Nephron (organoid): ENCODE data around the gene TSR3.

Source experiments
- H3K27ac Mint-ChIP-seq, 3 experiments: 2 replicates each; pipeline ENCODE4 v1.8.0; 2020; ENCODE audit warnings: mixed read lengths in 3 of 3, mild to moderate bottlenecking in 2 of 3, moderate library complexity in 1 of 3
- H3K27me3 Mint-ChIP-seq: 2 replicates; pipeline ENCODE4 v1.8.0; 2021; ENCODE audit warnings: low read depth, mild to moderate bottlenecking, moderate library complexity, mixed read lengths
- H3K36me3 Mint-ChIP-seq: 2 replicates; pipeline ENCODE4 v1.8.0; 2020; ENCODE audit warnings: low read depth, mixed read lengths
- H3K4me1 Mint-ChIP-seq: 2 replicates; pipeline ENCODE4 v1.8.0; 2020; ENCODE audit warnings: mixed read lengths
- H3K4me3 Mint-ChIP-seq, 3 experiments: 2 replicates each; pipeline ENCODE4 v1.8.0; 2020; ENCODE audit warnings: mild to moderate bottlenecking in 3 of 3, mixed read lengths in 3 of 3, moderate library complexity in 2 of 3
- H3K9me3 Mint-ChIP-seq: 2 replicates; pipeline ENCODE4 v1.8.0; 2020; ENCODE audit warnings: mixed read lengths
- TF ChIP-seq, protein P1 (sequence below), 3 experiments: fragments of 200-600 bp; sonication (generic); IDR thresholded peaks; one replicate each; pipeline ENCODE4 v1.5.0; 2021; ENCODE audit warnings: antibody characterized with exemption in 3 of 3; ENCODE audit not compliant: unreplicated experiment in 3 of 3

TSR3 gene

DNA sequence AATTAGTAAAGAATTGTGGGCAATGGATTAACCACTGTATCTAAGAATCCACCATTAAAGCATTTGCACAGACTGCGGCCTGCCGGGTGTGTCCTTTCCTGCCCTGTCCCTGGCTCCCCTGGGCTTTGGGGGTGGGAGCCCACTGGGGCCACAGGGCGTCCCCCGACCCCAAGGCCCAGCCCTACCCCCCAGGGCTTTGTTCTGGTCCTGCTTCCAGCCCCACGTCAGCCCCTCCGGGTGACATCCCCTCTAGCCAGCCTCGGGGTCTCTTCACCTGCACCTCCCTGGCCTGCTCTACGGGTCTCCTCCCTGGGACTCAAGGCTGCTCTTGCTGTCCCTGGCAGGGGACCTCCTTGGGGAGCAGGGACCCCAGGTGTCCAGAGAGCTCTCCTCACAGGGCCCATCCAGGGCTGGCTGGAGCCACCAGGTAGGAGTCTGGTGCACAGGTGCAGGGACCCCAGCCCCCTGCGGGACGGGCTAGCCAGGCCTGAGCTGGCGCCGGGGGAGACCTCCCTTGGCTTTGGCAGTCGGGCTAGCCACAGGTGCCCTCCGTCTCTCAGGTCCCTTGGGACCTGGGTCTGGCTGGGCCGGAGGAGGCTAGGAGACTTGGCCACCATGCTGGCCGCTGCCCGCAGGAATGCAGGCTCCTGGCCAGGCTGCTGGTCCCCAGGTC, 24.6 kb downstream of the TSR3 start:
- H3K4me1 Mint-ChIP-seq, result no peaks in the 10 kb centered on the region
- peaks cover 20% of the 10 kb centered on the region for H3K36me3 Mint-ChIP-seq
- peak overlapping the region in 1 of 3 experiments; percentile 40 for H3K27ac Mint-ChIP-seq
- no peaks in the 10 kb centered on the region for H3K9me3 Mint-ChIP-seq
- peaks cover 27% of the 10 kb centered on the region for H3K27me3 Mint-ChIP-seq
- TF ChIP-seq, protein P1, sequence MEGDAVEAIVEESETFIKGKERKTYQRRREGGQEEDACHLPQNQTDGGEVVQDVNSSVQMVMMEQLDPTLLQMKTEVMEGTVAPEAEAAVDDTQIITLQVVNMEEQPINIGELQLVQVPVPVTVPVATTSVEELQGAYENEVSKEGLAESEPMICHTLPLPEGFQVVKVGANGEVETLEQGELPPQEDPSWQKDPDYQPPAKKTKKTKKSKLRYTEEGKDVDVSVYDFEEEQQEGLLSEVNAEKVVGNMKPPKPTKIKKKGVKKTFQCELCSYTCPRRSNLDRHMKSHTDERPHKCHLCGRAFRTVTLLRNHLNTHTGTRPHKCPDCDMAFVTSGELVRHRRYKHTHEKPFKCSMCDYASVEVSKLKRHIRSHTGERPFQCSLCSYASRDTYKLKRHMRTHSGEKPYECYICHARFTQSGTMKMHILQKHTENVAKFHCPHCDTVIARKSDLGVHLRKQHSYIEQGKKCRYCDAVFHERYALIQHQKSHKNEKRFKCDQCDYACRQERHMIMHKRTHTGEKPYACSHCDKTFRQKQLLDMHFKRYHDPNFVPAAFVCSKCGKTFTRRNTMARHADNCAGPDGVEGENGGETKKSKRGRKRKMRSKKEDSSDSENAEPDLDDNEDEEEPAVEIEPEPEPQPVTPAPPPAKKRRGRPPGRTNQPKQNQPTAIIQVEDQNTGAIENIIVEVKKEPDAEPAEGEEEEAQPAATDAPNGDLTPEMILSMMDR (IDR thresholded peaks at IDR 0.05; ENCODE audit: unreplicated experiment in 3 of 3), result no peak
- H3K4me3 Mint-ChIP-seq, result no peak overlapping the region

DNA sequence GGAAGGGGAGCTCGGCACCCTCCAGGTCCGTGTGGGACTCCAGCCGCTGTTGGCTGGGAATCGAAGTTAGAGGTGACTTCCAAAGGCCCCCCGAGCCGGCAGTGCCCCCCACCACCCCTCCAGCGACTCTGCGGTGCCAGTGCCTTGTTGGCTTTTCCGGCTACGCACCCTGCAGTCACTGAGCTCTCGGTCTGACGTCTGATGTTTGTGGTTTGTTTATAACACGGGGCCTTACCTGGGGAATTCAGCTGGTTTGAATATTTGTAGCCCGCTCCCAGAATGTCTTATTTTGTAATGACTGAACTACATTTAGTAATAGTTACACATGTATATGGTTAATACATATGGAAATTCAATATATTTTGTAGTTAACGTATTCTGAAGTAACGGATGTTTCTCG, 25.3 kb downstream of the TSR3 start:
- Mint-ChIP-seq H3K27me3 (peaks cover 20% of the 10 kb centered on the region), H3K4me1 (no peaks in the 10 kb centered on the region), H3K4me3 (no peak overlapping the region), H3K9me3 (no peaks in the 10 kb centered on the region), H3K27ac (peak overlapping the region in 2 of 3 experiments; percentile 5 to 40), H3K36me3 (peaks cover 20% of the 10 kb centered on the region)
- TF ChIP-seq, protein P1 (IDR thresholded peaks at IDR 0.05; ENCODE audit: unreplicated experiment in 3 of 3), result no peak

DNA sequence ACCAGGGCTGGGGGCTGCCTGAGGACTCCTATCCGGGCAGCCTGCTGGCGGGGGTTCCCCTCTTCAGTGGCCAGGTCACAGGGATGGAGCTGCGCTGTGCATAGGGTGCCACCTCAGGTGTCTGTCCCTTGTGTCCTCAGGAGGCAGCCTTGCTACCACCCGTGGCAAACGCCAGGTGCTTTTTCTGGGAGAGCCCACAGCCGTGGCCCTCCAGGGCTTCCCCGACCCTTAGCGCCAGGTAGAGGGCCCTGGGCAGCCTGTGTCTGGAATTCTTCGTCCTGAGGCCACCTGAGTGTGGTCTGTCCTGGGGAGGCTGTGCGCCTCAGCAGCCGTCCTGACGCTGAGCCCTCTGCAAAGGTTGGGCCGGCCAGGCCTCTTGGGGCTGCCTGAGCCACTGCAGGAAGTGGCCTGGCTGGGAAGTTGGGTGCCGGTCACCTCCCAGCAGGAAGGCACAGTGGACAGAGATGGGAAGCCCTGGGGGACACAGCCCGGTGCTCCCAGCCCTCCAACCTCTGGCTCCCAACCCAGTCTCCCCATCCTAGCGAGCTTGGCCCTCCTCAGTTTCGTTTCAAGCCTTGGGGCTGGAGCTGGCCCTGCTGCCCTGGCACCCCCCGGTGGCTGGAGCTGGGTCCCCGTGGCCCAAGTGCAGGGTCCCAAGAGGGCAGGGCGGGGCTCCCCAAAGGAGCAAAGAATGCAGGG, 25.9 kb downstream of the TSR3 start:
- H3K36me3 Mint-ChIP-seq, result peaks cover 20% of the 10 kb centered on the region
- peaks cover 14% of the 10 kb centered on the region for H3K27me3 Mint-ChIP-seq
- no peak overlapping the region for H3K27ac Mint-ChIP-seq
- H3K9me3 Mint-ChIP-seq, result no peaks in the 10 kb centered on the region
- no peaks in the 10 kb centered on the region for H3K4me1 Mint-ChIP-seq
- no peak overlapping the region for H3K4me3 Mint-ChIP-seq
- TF ChIP-seq, protein P1 (IDR thresholded peaks at IDR 0.05; ENCODE audit: unreplicated experiment in 3 of 3), result no peak

DNA sequence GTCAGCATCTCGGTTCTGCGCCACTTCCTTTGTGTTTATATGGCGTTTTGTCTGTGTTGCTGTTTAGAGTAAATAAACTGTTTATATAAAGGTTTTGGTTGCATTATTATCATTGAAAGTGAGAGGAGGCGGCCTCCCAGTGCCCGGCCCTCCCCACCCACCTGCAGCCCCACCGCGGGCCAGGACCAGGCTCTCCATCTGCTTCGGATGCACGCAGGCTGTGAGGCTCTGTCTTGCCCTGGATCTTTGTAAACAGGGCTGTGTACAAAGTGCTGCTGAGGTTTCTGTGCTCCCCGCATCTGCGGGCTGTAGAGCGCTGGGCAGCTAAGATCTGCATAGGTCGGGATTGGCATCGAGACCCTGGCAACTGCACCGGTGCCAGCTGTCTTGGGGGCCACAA, 26.4 kb downstream of the TSR3 start:
- H3K4me3 Mint-ChIP-seq, result no peak overlapping the region
- H3K36me3 Mint-ChIP-seq, result peaks cover 21% of the 10 kb centered on the region
- TF ChIP-seq, protein P1 (IDR thresholded peaks at IDR 0.05; ENCODE audit: unreplicated experiment in 3 of 3), result no peak
- no peaks in the 10 kb centered on the region for H3K9me3 Mint-ChIP-seq
- H3K27me3 Mint-ChIP-seq, result peaks cover 9% of the 10 kb centered on the region
- no peak overlapping the region for H3K27ac Mint-ChIP-seq
- no peaks in the 10 kb centered on the region for H3K4me1 Mint-ChIP-seq

DNA sequence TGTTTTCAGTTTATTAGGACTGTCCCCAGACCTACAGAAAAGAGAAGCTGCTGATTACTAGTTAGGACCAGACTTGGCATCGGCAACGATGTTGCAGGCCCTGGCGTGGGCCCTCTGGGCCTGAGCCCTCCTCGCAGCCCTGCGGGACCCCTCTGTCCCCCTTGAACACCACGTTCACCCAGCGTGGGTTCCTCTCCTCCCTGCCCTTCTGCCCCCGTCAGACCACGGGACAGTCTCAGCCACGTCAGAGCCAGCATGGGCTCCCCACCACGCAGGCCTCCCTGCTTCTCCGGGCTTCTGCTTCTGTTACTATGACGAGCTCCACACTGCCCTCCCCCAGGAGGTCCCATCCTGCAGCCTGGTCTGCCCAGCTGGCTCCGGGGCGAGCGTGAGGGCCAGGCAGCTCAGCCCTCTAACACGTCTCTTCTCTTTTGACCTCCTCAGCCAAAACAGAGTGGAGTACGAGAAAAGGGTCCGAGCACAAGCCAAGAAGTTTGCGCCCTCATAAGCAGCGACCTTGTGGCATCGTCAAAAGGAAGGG, 27.3 kb downstream of the TSR3 start:
- Mint-ChIP-seq H3K9me3 (no peaks in the 10 kb centered on the region), H3K27ac (no peak overlapping the region), H3K4me1 (no peaks in the 10 kb centered on the region)

More for the DNA sequence above, 27.3 kb downstream of the TSR3 start:
- TF ChIP-seq, protein P1 (IDR thresholded peaks at IDR 0.05; ENCODE audit: unreplicated experiment in 3 of 3), result no peak
- peaks cover 30% of the 10 kb centered on the region for H3K36me3 Mint-ChIP-seq
- no peak overlapping the region for H3K4me3 Mint-ChIP-seq
- peaks cover 3% of the 10 kb centered on the region for H3K27me3 Mint-ChIP-seq
